ENCODE data around the gene IRF2.

IRF2 gene

GRCh38 chr4:184420881-184421416 is 53.4 kb downstream of the IRF2 start:
- no peaks in the 10 kb centered on the region for H3K79me1 ChIP-seq (ENCODE audit: low read length)
- WGBS (ENCODE audit: extremely low coverage, insufficient coverage, insufficient read length): no CpG with 5 or more reads among the region's 5 CpGs
- no peak overlapping the region for H2BK120ac ChIP-seq (ENCODE audit: insufficient read depth, low read length, poor library complexity)
- no peak overlapping the region for H3K27ac ChIP-seq (ENCODE audit: low read depth, low read length)
- no peak overlapping the region for H4K8ac ChIP-seq (ENCODE audit: low read depth, low read length)
- H4K91ac ChIP-seq (ENCODE audit: low read depth, low read length): no peak overlapping the region
- H3K36me3 ChIP-seq (ENCODE audit: control insufficient read depth in 1 of 2, insufficient read depth in 2 of 2, low read length in 2 of 2): peaks cover 12 to 14% of the 10 kb centered on the region in 2 experiments
- H3K27me3 ChIP-seq (ENCODE audit: insufficient read depth, low read length): no peaks in the 10 kb centered on the region
- H3K9me3 ChIP-seq (ENCODE audit: insufficient read depth, low read depth, low read length): peaks cover 2% of the 10 kb centered on the region
- peaks cover 0 to 2% of the 10 kb centered on the region in 2 experiments for H3K4me1 ChIP-seq (ENCODE audit: control insufficient read depth in 1 of 2, insufficient read depth in 2 of 2, low read length in 2 of 2)
- no peak overlapping the region for H3K4me2 ChIP-seq (ENCODE audit: low read length)
- no peak overlapping the region for H3K9ac ChIP-seq (ENCODE audit: low read length)
- no peak overlapping the region for H2AFZ ChIP-seq (ENCODE audit: insufficient read depth, low read length, poor library complexity)
- H3K18ac ChIP-seq (ENCODE audit: low read length): no peak overlapping the region
- no peak overlapping the region for H2BK12ac ChIP-seq (ENCODE audit: low read length)
- H2BK5ac ChIP-seq (ENCODE audit: low read depth, low read length, poor library complexity): no peak overlapping the region
- H3K23ac ChIP-seq (ENCODE audit: low read length): no peak overlapping the region
- no peak overlapping the region for H2AK5ac ChIP-seq (ENCODE audit: low read length)
- no peak overlapping the region for H4K12ac ChIP-seq (ENCODE audit: low read depth, low read length)
- no peak overlapping the region for H3K4ac ChIP-seq (ENCODE audit: low read depth, low read length)
- no peak overlapping the region for H3K14ac ChIP-seq (ENCODE audit: low read length)
- DNase-seq: no peak
- H3K79me2 ChIP-seq (ENCODE audit: control insufficient read depth, insufficient read depth, low read length, poor library complexity): no peaks in the 10 kb centered on the region
- no peak overlapping the region for H3K4me3 ChIP-seq (ENCODE audit: low read depth, low read length)

- no peaks in the 10 kb centered on the region for H3K79me1 ChIP-seq (ENCODE audit: low read length)
- H3K27me3 ChIP-seq (ENCODE audit: insufficient read depth, low read length): no peaks in the 10 kb centered on the region
- no peak overlapping the region for H4K91ac ChIP-seq (ENCODE audit: low read depth, low read length)
- no CpG with 5 or more reads among the region's 5 CpGs for WGBS (ENCODE audit: extremely low coverage, insufficient coverage, insufficient read length)
- no peak overlapping the region for H2BK12ac ChIP-seq (ENCODE audit: low read length)
- H4K8ac ChIP-seq (ENCODE audit: low read depth, low read length): no peak overlapping the region
- H3K23ac ChIP-seq (ENCODE audit: low read length): no peak overlapping the region
- H3K79me2 ChIP-seq (ENCODE audit: control insufficient read depth, insufficient read depth, low read length, poor library complexity): no peaks in the 10 kb centered on the region
- no peak overlapping the region for H2BK120ac ChIP-seq (ENCODE audit: insufficient read depth, low read length, poor library complexity)
- peaks cover 2% of the 10 kb centered on the region for H3K9me3 ChIP-seq (ENCODE audit: insufficient read depth, low read depth, low read length)
- H2AFZ ChIP-seq (ENCODE audit: insufficient read depth, low read length, poor library complexity): no peak overlapping the region
- H3K9ac ChIP-seq (ENCODE audit: low read length): no peak overlapping the region
- H3K36me3 ChIP-seq (ENCODE audit: control insufficient read depth in 1 of 2, insufficient read depth in 2 of 2, low read length in 2 of 2): peaks cover 11 to 12% of the 10 kb centered on the region in 2 experiments
- no peak overlapping the region for H3K27ac ChIP-seq (ENCODE audit: low read depth, low read length)
- H2AK5ac ChIP-seq (ENCODE audit: low read length): no peak overlapping the region
- peaks cover 0 to 2% of the 10 kb centered on the region in 2 experiments for H3K4me1 ChIP-seq (ENCODE audit: control insufficient read depth in 1 of 2, insufficient read depth in 2 of 2, low read length in 2 of 2)
- no peak overlapping the region for H3K4me3 ChIP-seq (ENCODE audit: low read depth, low read length)
- no peak overlapping the region for H2BK5ac ChIP-seq (ENCODE audit: low read depth, low read length, poor library complexity)
- no peak overlapping the region for H3K4me2 ChIP-seq (ENCODE audit: low read length)
- H3K4ac ChIP-seq (ENCODE audit: low read depth, low read length): no peak overlapping the region
- no peak overlapping the region for H4K12ac ChIP-seq (ENCODE audit: low read depth, low read length)
- H3K14ac ChIP-seq (ENCODE audit: low read length): no peak overlapping the region
- no peak for DNase-seq
- no peak overlapping the region for H3K18ac ChIP-seq (ENCODE audit: low read length)
Observed at GRCh38 chr4:184420402-184420801, 53.9 kb downstream of the IRF2 start.

GRCh38 chr4:184419976-184420375 is 54.4 kb downstream of the IRF2 start:
- no peak overlapping the region for H2BK12ac ChIP-seq (ENCODE audit: low read length)
- no peak overlapping the region for H3K27ac ChIP-seq (ENCODE audit: low read depth, low read length)
- H3K18ac ChIP-seq (ENCODE audit: low read length): no peak overlapping the region
- H4K8ac ChIP-seq (ENCODE audit: low read depth, low read length): no peak overlapping the region
- H2BK5ac ChIP-seq (ENCODE audit: low read depth, low read length, poor library complexity): no peak overlapping the region
- H3K4me1 ChIP-seq (ENCODE audit: control insufficient read depth in 1 of 2, insufficient read depth in 2 of 2, low read length in 2 of 2): peaks cover 0 to 2% of the 10 kb centered on the region in 2 experiments
- H2AK5ac ChIP-seq (ENCODE audit: low read length): no peak overlapping the region
- H3K23ac ChIP-seq (ENCODE audit: low read length): no peak overlapping the region
- H3K27me3 ChIP-seq (ENCODE audit: insufficient read depth, low read length): no peaks in the 10 kb centered on the region
- H4K91ac ChIP-seq (ENCODE audit: low read depth, low read length): no peak overlapping the region
- no peak overlapping the region for H3K9ac ChIP-seq (ENCODE audit: low read length)
- peaks cover 2% of the 10 kb centered on the region for H3K9me3 ChIP-seq (ENCODE audit: insufficient read depth, low read depth, low read length)
- H3K4me3 ChIP-seq (ENCODE audit: low read depth, low read length): no peak overlapping the region
- peaks cover 8 to 13% of the 10 kb centered on the region in 2 experiments for H3K36me3 ChIP-seq (ENCODE audit: control insufficient read depth in 1 of 2, insufficient read depth in 2 of 2, low read length in 2 of 2)
- H3K14ac ChIP-seq (ENCODE audit: low read length): no peak overlapping the region
- no peak overlapping the region for H2AFZ ChIP-seq (ENCODE audit: insufficient read depth, low read length, poor library complexity)
- no peak overlapping the region for H3K4me2 ChIP-seq (ENCODE audit: low read length)
- no peak overlapping the region for H4K12ac ChIP-seq (ENCODE audit: low read depth, low read length)
- no peak for DNase-seq
- H3K79me2 ChIP-seq (ENCODE audit: control insufficient read depth, insufficient read depth, low read length, poor library complexity): no peaks in the 10 kb centered on the region
- H2BK120ac ChIP-seq (ENCODE audit: insufficient read depth, low read length, poor library complexity): no peak overlapping the region
- no peaks in the 10 kb centered on the region for H3K79me1 ChIP-seq (ENCODE audit: low read length)
- no peak overlapping the region for H3K4ac ChIP-seq (ENCODE audit: low read depth, low read length)
- WGBS (ENCODE audit: extremely low coverage, insufficient coverage, insufficient read length): no CpG with 5 or more reads among the region's 7 CpGs

DNA sequence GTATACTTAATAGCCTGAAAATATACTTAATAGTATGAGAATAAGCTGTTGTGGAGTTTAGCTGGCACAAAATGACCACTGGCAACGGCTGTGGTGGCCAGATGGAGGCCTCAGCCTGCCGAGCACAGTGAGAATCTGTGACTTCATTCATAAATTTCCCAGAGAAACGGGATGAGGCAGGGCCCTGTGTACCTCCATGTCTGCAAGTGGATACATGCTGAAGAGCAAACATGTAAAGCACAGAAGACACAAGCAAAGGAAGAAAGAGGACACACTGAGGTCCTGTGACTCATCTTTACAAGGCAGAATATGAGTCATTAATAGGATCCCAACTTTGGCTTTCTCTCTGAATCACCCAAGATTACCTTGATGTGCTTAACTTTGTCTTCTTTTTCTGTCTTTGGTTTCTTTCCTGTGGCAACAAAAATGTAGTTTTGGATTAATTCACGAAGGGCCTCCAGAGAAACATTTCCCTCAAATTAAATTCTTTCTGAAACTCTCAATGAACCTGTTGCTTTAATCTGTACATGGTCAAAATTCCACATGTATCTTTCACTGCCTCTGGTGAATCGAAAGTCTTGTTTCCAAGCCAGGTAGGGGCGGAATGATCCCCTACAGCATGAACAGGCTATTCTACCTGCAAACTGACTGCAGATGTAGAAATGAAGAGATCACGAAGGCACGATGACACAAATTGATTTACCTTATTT is 56.4 kb downstream of the IRF2 start:
- H4K8ac ChIP-seq (ENCODE audit: low read depth, low read length): no peak overlapping the region
- no peak overlapping the region for H3K4ac ChIP-seq (ENCODE audit: low read depth, low read length)
- DNase-seq: peak in 1 of 2 donors; percentile 53
- H4K91ac ChIP-seq (ENCODE audit: low read depth, low read length): no peak overlapping the region
- no CpG with 5 or more reads among the region's 8 CpGs for WGBS (ENCODE audit: extremely low coverage, insufficient coverage, insufficient read length)
- no peak overlapping the region for H2AFZ ChIP-seq (ENCODE audit: insufficient read depth, low read length, poor library complexity)
- H3K27me3 ChIP-seq (ENCODE audit: insufficient read depth, low read length): no peaks in the 10 kb centered on the region
- no peaks in the 10 kb centered on the region for H3K79me1 ChIP-seq (ENCODE audit: low read length)
- no peak overlapping the region for H3K14ac ChIP-seq (ENCODE audit: low read length)
- H3K4me3 ChIP-seq (ENCODE audit: low read depth, low read length): no peak overlapping the region
- no peak overlapping the region for H2BK5ac ChIP-seq (ENCODE audit: low read depth, low read length, poor library complexity)
- H3K9me3 ChIP-seq (ENCODE audit: insufficient read depth, low read depth, low read length): peaks cover under 1% of the 10 kb centered on the region
- no peak overlapping the region for H3K27ac ChIP-seq (ENCODE audit: low read depth, low read length)
- H3K9ac ChIP-seq (ENCODE audit: low read length): no peak overlapping the region
- no peak overlapping the region for H2AK5ac ChIP-seq (ENCODE audit: low read length)
- H3K18ac ChIP-seq (ENCODE audit: low read length): no peak overlapping the region
- no peak overlapping the region for H2BK12ac ChIP-seq (ENCODE audit: low read length)
- H2BK120ac ChIP-seq (ENCODE audit: insufficient read depth, low read length, poor library complexity): no peak overlapping the region
- H3K36me3 ChIP-seq (ENCODE audit: control insufficient read depth in 1 of 2, insufficient read depth in 2 of 2, low read length in 2 of 2): peaks cover 4 to 8% of the 10 kb centered on the region in 2 experiments
- peaks cover 0 to 2% of the 10 kb centered on the region in 2 experiments for H3K4me1 ChIP-seq (ENCODE audit: control insufficient read depth in 1 of 2, insufficient read depth in 2 of 2, low read length in 2 of 2)
- H4K12ac ChIP-seq (ENCODE audit: low read depth, low read length): no peak overlapping the region
- H3K4me2 ChIP-seq (ENCODE audit: low read length): no peak overlapping the region
- no peak overlapping the region for H3K23ac ChIP-seq (ENCODE audit: low read length)
- H3K79me2 ChIP-seq (ENCODE audit: control insufficient read depth, insufficient read depth, low read length, poor library complexity): no peaks in the 10 kb centered on the region
